Measurements from ENCODE around the gene MTMR3. TPM values are rescaled to one million over a fixed set of nuclear protein-coding genes. Genes with fewer than 3 reads are reported as not detected.

Gene MTMR3
- total and polyA plus RNA-seq, 2 donors from 2014 or later: 9.6 to 56.2 TPM

DNA sequence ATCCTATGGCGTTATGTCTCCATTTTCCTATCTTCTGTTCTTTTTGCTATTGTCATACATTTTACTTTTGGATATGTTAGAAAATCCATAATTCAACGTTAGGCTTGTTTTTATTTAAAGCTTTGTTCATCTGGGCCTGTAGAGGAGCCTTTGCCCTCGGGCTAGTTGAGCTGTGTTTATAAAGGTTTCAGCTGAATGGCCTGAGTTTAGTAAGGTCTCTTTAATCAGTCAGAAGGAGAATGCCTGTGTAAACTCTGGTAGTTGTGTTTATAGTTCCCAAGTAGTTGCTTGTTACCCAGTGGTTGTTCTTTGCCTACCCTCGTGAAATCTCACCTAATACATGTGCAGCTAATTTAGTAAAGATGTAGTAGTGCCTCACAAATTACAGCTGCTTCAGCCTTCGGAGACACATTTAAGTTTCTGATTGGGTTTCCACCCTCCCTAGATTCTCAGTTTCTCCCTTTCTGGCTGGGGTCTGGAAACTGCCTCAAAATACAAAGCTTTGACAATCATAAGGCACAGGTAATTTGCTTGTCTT lies 33.1 kb downstream of the MTMR3 start:
- H3K9ac ChIP-seq (ENCODE audit: low read length in 3 of 3): no peak overlapping the region
- TF ChIP-seq CTCF (IDR thresholded peaks at IDR 0.05; ENCODE audit: borderline replicate concordance, extremely low read depth, insufficient read depth): no peak
- peak in 2 of 5 donors; percentile 21 to 40 for DNase-seq

GRCh38 chr22:29917052-29917902 lies 34.3 kb downstream of the MTMR3 start:
- H3K4me1 ChIP-seq (ENCODE audit: control insufficient read depth in 2 of 3, insufficient read depth in 2 of 3, low read depth in 1 of 3, low read length in 3 of 3): peaks cover 0 to 26% (median 13%) of the 10 kb centered on the region in 3 donors
- H3K36me3 ChIP-seq (ENCODE audit: control insufficient read depth in 2 of 3, insufficient read depth in 3 of 3, low read length in 3 of 3): no peaks in the 10 kb centered on the region
- no peak overlapping the region for H3K27ac ChIP-seq (ENCODE audit: low read depth in 2 of 2, low read length in 2 of 2)
- H3K4me3 ChIP-seq (ENCODE audit: low read length in 3 of 3): no peak overlapping the region
- no peaks in the 10 kb centered on the region for H3K9me3 ChIP-seq (ENCODE audit: control insufficient read depth in 2 of 3, insufficient read depth in 1 of 3, low read length in 3 of 3)
- no peak overlapping the region for H3K9ac ChIP-seq (ENCODE audit: low read length in 3 of 3)
- no peak for TF ChIP-seq CTCF (IDR thresholded peaks at IDR 0.05; ENCODE audit: borderline replicate concordance, extremely low read depth, insufficient read depth)
- FAIRE-seq (no peak), DNase-seq (no peak)
- intact Hi-C loops (cut with DNase I): no loop called here
- H3K27me3 ChIP-seq (ENCODE audit: control insufficient read depth, insufficient read depth, low read length): no peaks in the 10 kb centered on the region

More for the DNA sequence above, 33.1 kb downstream of the MTMR3 start:
- H3K27me3 ChIP-seq (ENCODE audit: control insufficient read depth, insufficient read depth, low read length): no peaks in the 10 kb centered on the region
- H3K36me3 ChIP-seq (ENCODE audit: control insufficient read depth in 2 of 3, insufficient read depth in 3 of 3, low read length in 3 of 3): no peaks in the 10 kb centered on the region
- FAIRE-seq: no peak
- peaks cover 0 to 26% (median 14%) of the 10 kb centered on the region in 3 donors for H3K4me1 ChIP-seq (ENCODE audit: control insufficient read depth in 2 of 3, insufficient read depth in 2 of 3, low read depth in 1 of 3, low read length in 3 of 3)
- H3K4me3 ChIP-seq (ENCODE audit: low read length in 3 of 3): no peak overlapping the region
- no peaks in the 10 kb centered on the region for H3K9me3 ChIP-seq (ENCODE audit: control insufficient read depth in 2 of 3, insufficient read depth in 1 of 3, low read length in 3 of 3)
- intact Hi-C loops (cut with DNase I): no loop called here
- no peak overlapping the region for H3K27ac ChIP-seq (ENCODE audit: low read depth in 2 of 2, low read length in 2 of 2)

- DNase-seq (no peak), FAIRE-seq (no peak)
- no peaks in the 10 kb centered on the region for H3K27me3 ChIP-seq (ENCODE audit: control insufficient read depth, insufficient read depth, low read length)
- no peak overlapping the region for H3K9ac ChIP-seq (ENCODE audit: low read length in 3 of 3)
- no peak overlapping the region for H3K4me3 ChIP-seq (ENCODE audit: low read length in 3 of 3)
- no peak for TF ChIP-seq CTCF (IDR thresholded peaks at IDR 0.05; ENCODE audit: borderline replicate concordance, extremely low read depth, insufficient read depth)
- H3K9me3 ChIP-seq (ENCODE audit: control insufficient read depth in 2 of 3, insufficient read depth in 1 of 3, low read length in 3 of 3): peaks cover 0 to 6% (median 0%) of the 10 kb centered on the region in 3 donors
- H3K4me1 ChIP-seq (ENCODE audit: control insufficient read depth in 2 of 3, insufficient read depth in 2 of 3, low read depth in 1 of 3, low read length in 3 of 3): peaks cover 0 to 6% (median 0%) of the 10 kb centered on the region in 3 donors
- H3K27ac ChIP-seq (ENCODE audit: low read depth in 2 of 2, low read length in 2 of 2): no peak overlapping the region
- H3K36me3 ChIP-seq (ENCODE audit: control insufficient read depth in 2 of 3, insufficient read depth in 3 of 3, low read length in 3 of 3): no peaks in the 10 kb centered on the region
- intact Hi-C loops (cut with DNase I): no loop called here
These were observed 42.4 kb downstream of the MTMR3 start for GRCh38 chr22:29925402-29925801.
